SK-N-SH treated with all-trans-retinoic acid at 6 μM for 48 hours (cell line): Measurements from ENCODE around the gene CEP63.

Source experiments
- ATAC-seq: fragments of 200-7000 bp; cut with Tn5 transposase; 3 replicates; pipeline ENCODE4 v1.9.1; 2020; ENCODE audit warnings: mild to moderate bottlenecking, moderate library complexity
- BACH2 ChIP-seq: fragments of 250-450 bp; sonication (Bioruptor Pico); IDR thresholded peaks from 2 replicates; pipeline ENCODE4 v1.9.0; 2021; ENCODE audit warnings: mild to moderate bottlenecking, borderline replicate concordance
- CREB5 ChIP-seq: fragments of 250-450 bp; sonication (Bioruptor Pico); IDR thresholded peaks from 2 replicates; pipeline ENCODE4 v1.5.1; 2020; ENCODE audit warnings: low read depth, mild to moderate bottlenecking, moderate library complexity
- CSDC2 ChIP-seq: fragments of 250-450 bp; sonication (Bioruptor Pico); IDR thresholded peaks from 2 replicates; pipeline ENCODE4 v1.5.0; 2020; ENCODE audit warnings: mild to moderate bottlenecking, moderate library complexity
- CSRNP3 ChIP-seq: fragments of 250-450 bp; sonication (Bioruptor Pico); IDR thresholded peaks from 2 replicates; pipeline ENCODE4 v1.5.1; 2021; ENCODE audit warnings: mild to moderate bottlenecking, moderate library complexity
- ESRRG ChIP-seq: fragments of 250-450 bp; sonication (Bioruptor Pico); IDR thresholded peaks from 2 replicates; pipeline ENCODE4 v1.6.1; 2021; ENCODE audit warnings: mild to moderate bottlenecking
- GLIS3 ChIP-seq: fragments of 250-450 bp; sonication (Bioruptor Pico); IDR thresholded peaks from 2 replicates; pipeline ENCODE4 v1.5.0; 2020; ENCODE audit warnings: mild to moderate bottlenecking, moderate library complexity
- ISL1 ChIP-seq: fragments of 250-450 bp; sonication (Bioruptor Pico); IDR thresholded peaks from 2 replicates; pipeline ENCODE4 v2.1.2; 2022; ENCODE audit warnings: mild to moderate bottlenecking, moderate library complexity
- OSR1 ChIP-seq: fragments of 250-450 bp; sonication (Bioruptor Pico); IDR thresholded peaks from 2 replicates; pipeline ENCODE4 v1.8.0; 2022; ENCODE audit warnings: moderate library complexity, mild to moderate bottlenecking, inconsistent platforms
- PATZ1 ChIP-seq: fragments of 250-450 bp; sonication (Bioruptor Pico); IDR thresholded peaks from 2 replicates; pipeline ENCODE4 v1.8.0; 2020; ENCODE audit warnings: mild to moderate bottlenecking, moderate library complexity, borderline replicate concordance
- POU6F1 ChIP-seq: fragments of 250-450 bp; sonication (Bioruptor Pico); IDR thresholded peaks from 2 replicates; pipeline ENCODE4 v1.8.0; 2021; ENCODE audit warnings: low read depth, mild to moderate bottlenecking, moderate library complexity, borderline replicate concordance
- PPARA ChIP-seq: fragments of 250-450 bp; sonication (Bioruptor Pico); IDR thresholded peaks from 2 replicates; pipeline ENCODE4 v1.5.0; 2020; ENCODE audit warnings: mild to moderate bottlenecking, borderline replicate concordance
- SNAI2 ChIP-seq: fragments of 250-450 bp; sonication (Bioruptor Pico); IDR thresholded peaks from 2 replicates; pipeline ENCODE4 v1.5.0; 2020; ENCODE audit warnings: mild to moderate bottlenecking, moderate library complexity
- TCF4 ChIP-seq: fragments of 250-450 bp; sonication (Bioruptor Pico); IDR thresholded peaks from 2 replicates; pipeline ENCODE4 v1.8.0; 2021; ENCODE audit warnings: mild to moderate bottlenecking, moderate library complexity, borderline replicate concordance
- TOX ChIP-seq: fragments of 250-450 bp; sonication (Bioruptor Pico); IDR thresholded peaks from 2 replicates; pipeline ENCODE4 v1.8.0; 2021; ENCODE audit warnings: mild to moderate bottlenecking, moderate library complexity, borderline replicate concordance
- TSHZ2 ChIP-seq: fragments of 250-450 bp; sonication (Bioruptor Pico); IDR thresholded peaks from 2 replicates; pipeline ENCODE4 v1.5.0; 2020; ENCODE audit warnings: mild to moderate bottlenecking, moderate library complexity
- ZC3H10 ChIP-seq: fragments of 250-450 bp; sonication (Bioruptor Pico); IDR thresholded peaks from 2 replicates; pipeline ENCODE4 v1.5.1; 2021; ENCODE audit warnings: mild to moderate bottlenecking, moderate library complexity
- ZFP3 ChIP-seq: fragments of 250-450 bp; sonication (Bioruptor Pico); IDR thresholded peaks from 2 replicates; pipeline ENCODE4 v1.5.0; 2020; ENCODE audit warnings: mild to moderate bottlenecking, moderate library complexity
- ZFP30 ChIP-seq: fragments of 450-650 bp; formaldehyde crosslinking; IDR thresholded peaks from 2 replicates; pipeline ENCODE4 v1.5.0; 2022; ENCODE audit warnings: mild to moderate bottlenecking, moderate library complexity
- ZNF565 ChIP-seq: fragments of 450-650 bp; formaldehyde crosslinking; conservative IDR thresholded peaks from 2 replicates; pipeline ENCODE4 v1.5.0; 2020; ENCODE audit warnings: low read depth, mild to moderate bottlenecking, moderate library complexity
- ZNF70 ChIP-seq: fragments of 450-650 bp; formaldehyde crosslinking; IDR thresholded peaks from 2 replicates; pipeline ENCODE4 v1.5.0; 2020; ENCODE audit warnings: mild to moderate bottlenecking, moderate library complexity
- ZNF8 ChIP-seq: fragments of 450-650 bp; formaldehyde crosslinking; IDR thresholded peaks from 2 replicates; pipeline ENCODE4 v1.5.0; 2020; ENCODE audit warnings: mild to moderate bottlenecking, moderate library complexity

Gene CEP63

GRCh38 chr3:134464064-134464688 lies 21.7 kb upstream of the CEP63 start:
- peak; percentile 76 for ATAC-seq
- 0 out of 2 replicates have a peak, but pooled peaks have one; percentile 31 for TF ChIP-seq CREB5 (CRISPR knock-in tag)
- no peak for TF ChIP-seq ZNF565
- no peak for TF ChIP-seq ESRRG (CRISPR knock-in tag)
- TF ChIP-seq PATZ1 (CRISPR knock-in tag), result peak; percentile 85
- TF ChIP-seq PPARA (CRISPR knock-in tag), result no peak
- TF ChIP-seq ZFP30 (CRISPR knock-in tag), result no peak
- peak; percentile 12; the same call in 1 of the 2 replicates for TF ChIP-seq TOX (CRISPR knock-in tag)
- TF ChIP-seq TCF4 (CRISPR knock-in tag), result peak; percentile 42; the same call in 1 of the 2 replicates
- TF ChIP-seq ZNF70, result peak; percentile 62; the same call in 1 of the 2 replicates
- no peak for TF ChIP-seq ZFP3 (CRISPR knock-in tag)
- TF ChIP-seq SNAI2 (CRISPR knock-in tag), result no peak
- TF ChIP-seq ISL1, result peak; percentile 64
- TF ChIP-seq CSDC2, result no peak

- TF ChIP-seq GLIS3 (CRISPR knock-in tag) (0 out of 2 replicates have a peak, but pooled peaks have one; percentile 41), TSHZ2 (CRISPR knock-in tag) (peak; percentile 41; the same call in 1 of the 2 replicates), CSDC2 (peak; percentile 88; the same call in 1 of the 2 replicates), PPARA (CRISPR knock-in tag) (no peak)
- ATAC-seq, result peak; percentile 38
Observed at GRCh38 chr3:134464689-134465365, 21.0 kb upstream of the CEP63 start.

GRCh38 chr3:134466331-134466730 lies 19.5 kb upstream of the CEP63 start:
- ATAC-seq, result no peak
- TF ChIP-seq BACH2 (CRISPR knock-in tag) (no peak), POU6F1 (CRISPR knock-in tag) (no peak), ZNF8 (CRISPR knock-in tag) (no peak), CSDC2 (no peak), ISL1 (no peak), TSHZ2 (CRISPR knock-in tag) (no peak), CSRNP3 (CRISPR knock-in tag) (no peak), ZNF565 (no peak), ZNF70 (no peak), ZFP3 (CRISPR knock-in tag) (no peak), ESRRG (CRISPR knock-in tag) (no peak), CREB5 (CRISPR knock-in tag) (no peak), ZC3H10 (no peak), PPARA (CRISPR knock-in tag) (no peak), OSR1 (no peak)
